ENCODE results near the gene SMPX.

SMPX gene

DNA sequence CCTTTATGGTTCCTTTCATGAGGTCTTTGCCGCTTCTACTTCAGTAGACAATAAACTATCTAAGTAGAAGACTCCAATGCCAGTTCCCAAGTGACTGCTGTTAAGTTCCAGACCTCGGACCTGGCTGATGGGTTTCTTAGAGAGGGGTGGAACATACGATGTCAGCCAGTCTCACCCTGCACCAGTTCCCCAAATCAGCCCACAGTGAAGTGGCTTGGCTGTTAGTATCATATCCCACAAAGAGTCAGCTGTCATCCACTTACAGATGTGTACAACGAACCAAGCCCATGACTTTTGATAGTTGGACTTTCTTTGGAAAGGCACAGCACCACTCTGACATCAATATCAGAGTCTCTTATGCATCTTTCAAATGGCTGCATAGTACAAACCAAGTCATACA lies 91.7 kb downstream of the SMPX start:
- Histone ChIP-seq H3K27me3 (ENCODE audit: control insufficient read depth in 2 of 2, insufficient read depth in 2 of 2, low read length in 2 of 2) (peaks cover 0 to 4% of the 10 kb centered on the region in 2 donors), H3K27ac (ENCODE audit: low read depth in 2 of 2, low read length in 2 of 2) (no peak overlapping the region), H3K4me3 (ENCODE audit: low read length in 2 of 2) (no peak overlapping the region), H3K9ac (ENCODE audit: low read depth in 1 of 2, low read length in 2 of 2) (no peak overlapping the region), H3K9me3 (ENCODE audit: control insufficient read depth in 2 of 2, low read length in 2 of 2) (no peaks in the 10 kb centered on the region), H3K36me3 (ENCODE audit: control insufficient read depth in 2 of 2, insufficient read depth in 2 of 2, low read length in 2 of 2) (no peaks in the 10 kb centered on the region), H3K4me1 (ENCODE audit: control insufficient read depth in 2 of 2, insufficient read depth in 2 of 2, low read length in 2 of 2) (no peaks in the 10 kb centered on the region)

DNA sequence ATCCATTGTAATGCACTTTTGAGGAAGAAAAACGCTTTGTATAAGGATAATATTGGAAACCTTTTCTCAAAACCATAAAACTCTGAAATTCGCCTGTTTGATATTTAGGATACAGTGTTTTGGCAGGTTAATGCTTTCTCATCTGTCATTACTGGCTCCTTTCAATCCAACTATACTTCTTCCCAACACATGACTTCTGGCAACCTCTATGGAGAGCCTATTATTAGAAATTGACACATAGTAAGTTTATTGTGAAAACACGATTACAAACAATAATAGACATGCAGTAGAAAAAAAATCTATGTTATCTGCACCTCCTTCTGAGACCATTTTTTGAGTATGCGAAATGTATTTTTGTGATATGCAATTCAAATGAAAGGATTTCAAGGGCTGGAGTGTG lies 95.2 kb downstream of the SMPX start:
- Histone ChIP-seq H3K9me3 (ENCODE audit: control insufficient read depth in 2 of 2, low read length in 2 of 2) (no peaks in the 10 kb centered on the region), H3K4me3 (ENCODE audit: low read length in 2 of 2) (no peak overlapping the region), H3K27me3 (ENCODE audit: control insufficient read depth in 2 of 2, insufficient read depth in 2 of 2, low read length in 2 of 2) (peaks cover 0 to 4% of the 10 kb centered on the region in 2 donors), H3K36me3 (ENCODE audit: control insufficient read depth in 2 of 2, insufficient read depth in 2 of 2, low read length in 2 of 2) (no peaks in the 10 kb centered on the region), H3K27ac (ENCODE audit: low read depth in 2 of 2, low read length in 2 of 2) (no peak overlapping the region), H3K9ac (ENCODE audit: low read depth in 1 of 2, low read length in 2 of 2) (no peak overlapping the region), H3K4me1 (ENCODE audit: control insufficient read depth in 2 of 2, insufficient read depth in 2 of 2, low read length in 2 of 2) (peaks cover 0 to 2% of the 10 kb centered on the region in 2 donors)

GRCh38 chrX:21661316-21661715 lies 96.6 kb downstream of the SMPX start:
- Histone ChIP-seq H3K27me3 (ENCODE audit: control insufficient read depth in 2 of 2, insufficient read depth in 2 of 2, low read length in 2 of 2) (peaks cover 2 to 4% of the 10 kb centered on the region in 2 donors), H3K4me1 (ENCODE audit: control insufficient read depth in 2 of 2, insufficient read depth in 2 of 2, low read length in 2 of 2) (peaks cover 0 to 2% of the 10 kb centered on the region in 2 donors), H3K9me3 (ENCODE audit: control insufficient read depth in 2 of 2, low read length in 2 of 2) (no peaks in the 10 kb centered on the region), H3K4me3 (ENCODE audit: low read length in 2 of 2) (no peak overlapping the region), H3K9ac (ENCODE audit: low read depth in 1 of 2, low read length in 2 of 2) (no peak overlapping the region), H3K27ac (ENCODE audit: low read depth in 2 of 2, low read length in 2 of 2) (no peak overlapping the region), H3K36me3 (ENCODE audit: control insufficient read depth in 2 of 2, insufficient read depth in 2 of 2, low read length in 2 of 2) (no peaks in the 10 kb centered on the region)

DNA sequence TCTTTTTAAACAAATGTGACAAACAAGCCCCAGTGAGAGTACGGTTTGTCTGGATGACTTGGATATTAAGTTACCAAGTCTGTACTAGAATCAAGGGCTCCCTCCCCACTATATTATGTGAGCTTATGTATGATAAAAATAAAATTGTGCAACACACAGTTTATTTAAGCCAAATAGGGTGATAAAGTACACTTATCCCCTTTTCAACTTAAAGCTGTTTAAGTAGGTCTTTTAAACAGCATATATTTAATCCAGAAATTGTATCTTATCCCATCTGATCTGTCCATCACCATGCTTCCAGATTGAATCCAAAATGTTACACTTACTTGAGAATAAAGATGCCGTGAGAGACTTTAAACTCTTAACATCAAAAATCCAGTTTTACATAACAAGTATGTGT lies 97.8 kb downstream of the SMPX start:
- H3K9me3 ChIP-seq (ENCODE audit: control insufficient read depth in 2 of 2, low read length in 2 of 2), result no peaks in the 10 kb centered on the region
- H3K27ac ChIP-seq (ENCODE audit: low read depth in 2 of 2, low read length in 2 of 2), result no peak overlapping the region
- peaks cover 2 to 4% of the 10 kb centered on the region in 2 donors for H3K27me3 ChIP-seq (ENCODE audit: control insufficient read depth in 2 of 2, insufficient read depth in 2 of 2, low read length in 2 of 2)
- no peak overlapping the region for H3K9ac ChIP-seq (ENCODE audit: low read depth in 1 of 2, low read length in 2 of 2)
- H3K4me1 ChIP-seq (ENCODE audit: control insufficient read depth in 2 of 2, insufficient read depth in 2 of 2, low read length in 2 of 2), result peaks cover 0 to 2% of the 10 kb centered on the region in 2 donors
- no peaks in the 10 kb centered on the region for H3K36me3 ChIP-seq (ENCODE audit: control insufficient read depth in 2 of 2, insufficient read depth in 2 of 2, low read length in 2 of 2)
- no peak overlapping the region for H3K4me3 ChIP-seq (ENCODE audit: low read length in 2 of 2)

DNA sequence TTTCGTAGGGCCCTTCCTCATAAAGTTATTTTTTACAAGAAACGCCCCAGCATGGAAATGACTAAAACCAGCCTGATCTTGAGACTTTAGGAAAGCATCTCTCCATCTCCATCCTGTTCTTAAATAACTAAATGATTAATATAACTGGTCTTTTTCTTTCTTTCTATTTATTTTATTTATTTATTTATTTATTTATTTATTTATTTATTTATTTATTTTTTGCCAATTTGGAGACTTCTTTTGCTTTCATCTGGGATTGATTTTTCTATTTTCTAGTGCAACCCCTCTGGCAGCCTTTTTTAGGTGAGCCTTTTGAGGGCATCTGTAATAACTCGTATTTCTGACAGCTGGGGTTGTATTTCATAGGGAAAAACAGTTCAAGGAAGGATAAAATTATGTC lies 98.6 kb downstream of the SMPX start:
- Histone ChIP-seq H3K27me3 (ENCODE audit: control insufficient read depth in 2 of 2, insufficient read depth in 2 of 2, low read length in 2 of 2) (peaks cover 2 to 4% of the 10 kb centered on the region in 2 donors), H3K36me3 (ENCODE audit: control insufficient read depth in 2 of 2, insufficient read depth in 2 of 2, low read length in 2 of 2) (no peaks in the 10 kb centered on the region), H3K27ac (ENCODE audit: low read depth in 2 of 2, low read length in 2 of 2) (peak overlapping the region; percentile 52 to 72), H3K4me1 (ENCODE audit: control insufficient read depth in 2 of 2, insufficient read depth in 2 of 2, low read length in 2 of 2) (peaks cover 0 to 2% of the 10 kb centered on the region in 2 donors), H3K4me3 (ENCODE audit: low read length in 2 of 2) (peak overlapping the region; percentile 58), H3K9ac (ENCODE audit: low read depth in 1 of 2, low read length in 2 of 2) (no peak overlapping the region), H3K9me3 (ENCODE audit: control insufficient read depth in 2 of 2, low read length in 2 of 2) (no peaks in the 10 kb centered on the region)

DNA sequence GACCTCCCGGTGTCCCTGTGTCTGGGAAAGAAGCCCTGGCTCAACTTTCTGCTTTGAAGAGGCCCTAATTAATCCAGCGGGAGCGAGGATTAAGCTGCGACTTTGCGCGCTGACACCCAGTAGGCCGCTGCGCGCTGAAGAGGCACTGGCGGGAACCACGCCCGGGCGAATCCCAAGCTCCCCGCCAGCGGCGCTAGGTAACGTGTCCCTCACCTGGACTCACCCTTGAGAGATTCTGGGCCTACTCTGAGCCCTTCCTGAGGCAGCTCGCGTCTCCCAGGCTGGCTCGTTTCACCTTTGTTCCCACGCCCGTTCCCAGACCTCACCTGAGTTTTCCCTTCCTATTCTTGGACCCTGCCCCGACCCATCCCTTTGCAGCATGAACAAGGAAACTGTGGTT lies 99.2 kb downstream of the SMPX start:
- Histone ChIP-seq H3K9me3 (ENCODE audit: control insufficient read depth in 2 of 2, low read length in 2 of 2) (no peaks in the 10 kb centered on the region), H3K36me3 (ENCODE audit: control insufficient read depth in 2 of 2, insufficient read depth in 2 of 2, low read length in 2 of 2) (no peaks in the 10 kb centered on the region), H3K9ac (ENCODE audit: low read depth in 1 of 2, low read length in 2 of 2) (peak overlapping the region; percentile 26 to 62), H3K27me3 (ENCODE audit: control insufficient read depth in 2 of 2, insufficient read depth in 2 of 2, low read length in 2 of 2) (peaks cover 2 to 4% of the 10 kb centered on the region in 2 donors), H3K4me1 (ENCODE audit: control insufficient read depth in 2 of 2, insufficient read depth in 2 of 2, low read length in 2 of 2) (peaks cover 0 to 2% of the 10 kb centered on the region in 2 donors), H3K27ac (ENCODE audit: low read depth in 2 of 2, low read length in 2 of 2) (peak overlapping the region; percentile 62 to 72), H3K4me3 (ENCODE audit: low read length in 2 of 2) (peak overlapping the region; percentile 58)

DNA sequence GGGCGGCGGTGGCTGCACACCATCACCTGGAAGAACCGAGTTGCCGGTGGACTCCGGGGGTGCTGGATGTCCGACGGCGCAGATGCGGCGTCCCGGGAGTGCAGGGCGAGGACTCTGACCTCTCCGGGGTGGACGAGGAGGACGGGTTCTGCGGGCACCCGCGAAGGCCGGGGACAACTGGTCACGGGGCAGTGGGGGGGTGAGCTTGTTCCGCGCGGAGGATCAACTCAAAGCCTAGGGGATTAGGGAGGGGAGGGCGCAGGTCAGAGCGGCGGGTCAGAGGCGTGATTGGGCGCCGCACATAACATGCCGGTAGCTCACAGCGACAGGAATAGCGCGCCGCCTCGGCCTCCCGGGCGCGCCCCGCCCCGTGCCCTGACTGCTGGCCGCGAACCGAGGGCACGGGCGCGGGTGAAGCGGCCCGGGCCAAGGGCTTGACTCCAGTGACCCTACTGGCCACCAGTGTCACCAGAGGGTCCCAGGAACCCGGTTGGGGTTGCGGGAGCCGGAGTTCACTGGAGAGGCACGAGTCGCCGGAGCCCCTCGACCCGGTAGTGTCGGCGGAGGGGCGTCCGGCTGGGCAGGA lies 99.7 kb downstream of the SMPX start, which contains the start of gene KLHL34:
TSS of gene KLHL34 (minus strand) at position 179 of the 586 bp plus-strand sequence. CDS start 542 bp downstream, outside the sequence.
- Histone ChIP-seq H3K36me3 (ENCODE audit: control insufficient read depth in 2 of 2, insufficient read depth in 2 of 2, low read length in 2 of 2) (no peaks in the 10 kb centered on the region), H3K4me1 (ENCODE audit: control insufficient read depth in 2 of 2, insufficient read depth in 2 of 2, low read length in 2 of 2) (peaks cover 0 to 2% of the 10 kb centered on the region in 2 donors), H3K27ac (ENCODE audit: low read depth in 2 of 2, low read length in 2 of 2) (peak within 1 kb of the TSS; percentile 62 to 72), H3K9me3 (ENCODE audit: control insufficient read depth in 2 of 2, low read length in 2 of 2) (no peaks in the 10 kb centered on the region), H3K27me3 (ENCODE audit: control insufficient read depth in 2 of 2, insufficient read depth in 2 of 2, low read length in 2 of 2) (peaks cover 2 to 4% of the 10 kb centered on the region in 2 donors), H3K4me3 (ENCODE audit: low read length in 2 of 2) (peak within 1 kb of the TSS; percentile 58), H3K9ac (ENCODE audit: low read depth in 1 of 2, low read length in 2 of 2) (peak within 1 kb of the TSS; percentile 26 to 62)

- H3K9me3 ChIP-seq (ENCODE audit: control insufficient read depth in 2 of 2, low read length in 2 of 2), result no peaks in the 10 kb centered on the region
- H3K27ac ChIP-seq (ENCODE audit: low read depth in 2 of 2, low read length in 2 of 2), result peak overlapping the region in 1 of 2 donors; percentile 72
- no peak overlapping the region for H3K9ac ChIP-seq (ENCODE audit: low read depth in 1 of 2, low read length in 2 of 2)
- H3K27me3 ChIP-seq (ENCODE audit: control insufficient read depth in 2 of 2, insufficient read depth in 2 of 2, low read length in 2 of 2), result peaks cover 2 to 4% of the 10 kb centered on the region in 2 donors
- H3K4me1 ChIP-seq (ENCODE audit: control insufficient read depth in 2 of 2, insufficient read depth in 2 of 2, low read length in 2 of 2), result peaks cover 0 to 2% of the 10 kb centered on the region in 2 donors
- H3K36me3 ChIP-seq (ENCODE audit: control insufficient read depth in 2 of 2, insufficient read depth in 2 of 2, low read length in 2 of 2), result no peaks in the 10 kb centered on the region
- H3K4me3 ChIP-seq (ENCODE audit: low read length in 2 of 2), result peak overlapping the region; percentile 37 to 58
Measured at GRCh38 chrX:21657318-21658151, 100.4 kb downstream of the SMPX start.

GRCh38 chrX:21656587-21657317 lies 101.2 kb downstream of the SMPX start:
- Histone ChIP-seq H3K4me3 (ENCODE audit: low read length in 2 of 2) (no peak overlapping the region), H3K9me3 (ENCODE audit: control insufficient read depth in 2 of 2, low read length in 2 of 2) (no peaks in the 10 kb centered on the region), H3K27ac (ENCODE audit: low read depth in 2 of 2, low read length in 2 of 2) (no peak overlapping the region), H3K9ac (ENCODE audit: low read depth in 1 of 2, low read length in 2 of 2) (no peak overlapping the region), H3K27me3 (ENCODE audit: control insufficient read depth in 2 of 2, insufficient read depth in 2 of 2, low read length in 2 of 2) (peaks cover 0 to 2% of the 10 kb centered on the region in 2 donors), H3K36me3 (ENCODE audit: control insufficient read depth in 2 of 2, insufficient read depth in 2 of 2, low read length in 2 of 2) (no peaks in the 10 kb centered on the region), H3K4me1 (ENCODE audit: control insufficient read depth in 2 of 2, insufficient read depth in 2 of 2, low read length in 2 of 2) (peaks cover 0 to 2% of the 10 kb centered on the region in 2 donors)
